GM20431 (cell line): ENCODE data around the gene HFE.
"Not testable (repeated sequence)": the region's sequence is repeated elsewhere in the genome, so short reads cannot be mapped to it uniquely, and the experiment has no call there.

ENCODE experiments used
- in situ Hi-C: fragments of 300-500 bp; cut with MseI, MboI; formaldehyde crosslinking; loops from one replicate; pipeline ENCODE4 v1.15.0; 2020; ENCODE audit warnings: low sequenced_read_pairs; ENCODE audit not compliant: unreplicated experiment

HFE gene

GRCh38 chr6:26105109-26105730 is 18.0 kb downstream of the HFE start:
- in situ Hi-C loops, result no loop called here

GRCh38 chr6:26105842-26106241 is 18.6 kb downstream of the HFE start:
- in situ Hi-C loops, result no loop called here

GRCh38 chr6:26107935-26108334 is 20.7 kb downstream of the HFE start:
- in situ Hi-C loops, result no loop called here

GRCh38 chr6:26109772-26110171 is 22.5 kb downstream of the HFE start:
- in situ Hi-C loops, result no loop called here

GRCh38 chr6:26113570-26113969 is 26.3 kb downstream of the HFE start:
- in situ Hi-C loops, result no loop called here

GRCh38 chr6:26115226-26115625 is 28.0 kb downstream of the HFE start:
- in situ Hi-C loops, result no loop called here

GRCh38 chr6:26116267-26116666 is 29.0 kb downstream of the HFE start:
- in situ Hi-C loops, result no loop called here

- in situ Hi-C loops, result no loop called here
Measured at GRCh38 chr6:26118999-26119398, 31.8 kb downstream of the HFE start.

GRCh38 chr6:26120115-26120514 is 32.9 kb downstream of the HFE start:
- in situ Hi-C loops, result not testable (repeated sequence)

GRCh38 chr6:26120807-26121140 is 33.5 kb downstream of the HFE start:
- in situ Hi-C loops, result no loop called here

GRCh38 chr6:26121141-26122004 is 34.1 kb downstream of the HFE start:
- in situ Hi-C loops, result no loop called here

- in situ Hi-C loops, result no loop called here
Measured at GRCh38 chr6:26122005-26122388, 34.8 kb downstream of the HFE start.

- in situ Hi-C loops, result no loop called here
Measured at GRCh38 chr6:26122402-26122792, 35.2 kb downstream of the HFE start.

- in situ Hi-C loops, result no loop called here
Measured at GRCh38 chr6:26122793-26123674, 35.8 kb downstream of the HFE start.

- in situ Hi-C loops, result no loop called here
Measured at GRCh38 chr6:26123675-26123946, 36.4 kb downstream of the HFE start.

GRCh38 chr6:26123947-26124780 is 36.9 kb downstream of the HFE start:
- in situ Hi-C loops, result no loop called here

- in situ Hi-C loops, result no loop called here
Measured at GRCh38 chr6:26124781-26125685, 37.8 kb downstream of the HFE start.

GRCh38 chr6:26126394-26127235 is 39.4 kb downstream of the HFE start:
- in situ Hi-C loops, result no loop called here
